KMS-11 (cell line): Measurements from ENCODE around the gene PRKCH.

ENCODE experiments used
- H2AFZ ChIP-seq: fragments of 200-600 bp; sonication (generic); 2 replicates; pipeline ENCODE4 v1.6.1; 2016; ENCODE audit warnings: antibody characterized with exemption, mixed run types, low read depth
- H3K27ac ChIP-seq: fragments of 200-600 bp; sonication (generic); 2 replicates; pipeline ENCODE4 v1.6.1; 2016; ENCODE audit warnings: mild to moderate bottlenecking, mixed run types
- H3K27me3 ChIP-seq: fragments of 200-600 bp; sonication (generic); 2 replicates; pipeline ENCODE4 v1.6.1; 2017; ENCODE audit warnings: mild to moderate bottlenecking, low read depth, mixed run types, moderate library complexity; ENCODE audit not compliant: insufficient read depth
- H3K36me3 ChIP-seq: fragments of 200-600 bp; sonication (generic); 2 replicates; pipeline ENCODE4 v1.6.1; 2017; ENCODE audit warnings: mild to moderate bottlenecking, mixed run types; ENCODE audit not compliant: insufficient read depth
- H3K4me1 ChIP-seq: fragments of 200-600 bp; sonication (generic); 2 replicates; pipeline ENCODE4 v1.6.1; 2016; ENCODE audit warnings: mild to moderate bottlenecking, low read depth, mixed run types; ENCODE audit not compliant: poor library complexity, severe bottlenecking
- H3K4me2 ChIP-seq: fragments of 200-600 bp; sonication (generic); 2 replicates; pipeline ENCODE4 v1.7.0; 2016; ENCODE audit warnings: mild to moderate bottlenecking, mixed run types
- H3K4me3 ChIP-seq: fragments of 200-600 bp; sonication (generic); IDR thresholded peaks from 2 replicates; pipeline ENCODE4 v1.6.1; 2017; ENCODE audit warnings: low read depth, low read length, mixed read lengths; ENCODE audit not compliant: insufficient read depth
- H3K79me2 ChIP-seq: fragments of 200-600 bp; sonication (generic); 2 replicates; pipeline ENCODE4 v1.6.1; 2016; ENCODE audit warnings: low read depth, mixed run types; ENCODE audit not compliant: insufficient read depth
- H3K9ac ChIP-seq: fragments of 200-600 bp; sonication (generic); 2 replicates; pipeline ENCODE4 v1.6.1; 2016; ENCODE audit warnings: mild to moderate bottlenecking, mixed run types
- H4K20me1 ChIP-seq: fragments of 200-600 bp; sonication (generic); 2 replicates; pipeline ENCODE4 v1.6.1; 2016; ENCODE audit warnings: mild to moderate bottlenecking, mixed run types; ENCODE audit not compliant: insufficient read depth
- TF ChIP-seq, protein P1 (sequence below): fragments of 200-600 bp; sonication (generic); conservative IDR thresholded peaks from 2 replicates; pipeline ENCODE4 v1.6.1; 2017; ENCODE audit warnings: low read depth, mild to moderate bottlenecking, antibody characterized with exemption, low read length, moderate library complexity, mixed read lengths

Gene PRKCH

DNA sequence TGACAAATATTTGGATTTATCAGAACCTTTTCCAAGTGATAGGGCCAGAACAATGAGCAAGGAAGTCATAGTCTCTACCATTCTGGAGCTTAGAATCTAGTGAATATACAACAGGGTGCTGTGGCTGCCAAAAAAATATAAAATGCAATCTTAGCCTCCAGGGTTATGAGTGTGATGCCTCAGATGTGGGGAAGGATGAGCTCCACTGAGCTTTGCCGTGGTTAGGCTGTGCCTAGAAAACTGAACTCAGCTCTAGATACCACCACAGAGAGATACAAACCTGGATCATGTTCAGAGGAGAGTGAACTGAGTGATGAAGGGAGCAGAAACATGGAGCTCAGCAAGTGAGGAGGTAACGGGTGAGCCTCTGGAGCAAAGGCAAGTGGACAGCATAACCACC is 235.9 kb downstream of the PRKCH start:
- H3K9ac ChIP-seq: no peak overlapping the region

DNA sequence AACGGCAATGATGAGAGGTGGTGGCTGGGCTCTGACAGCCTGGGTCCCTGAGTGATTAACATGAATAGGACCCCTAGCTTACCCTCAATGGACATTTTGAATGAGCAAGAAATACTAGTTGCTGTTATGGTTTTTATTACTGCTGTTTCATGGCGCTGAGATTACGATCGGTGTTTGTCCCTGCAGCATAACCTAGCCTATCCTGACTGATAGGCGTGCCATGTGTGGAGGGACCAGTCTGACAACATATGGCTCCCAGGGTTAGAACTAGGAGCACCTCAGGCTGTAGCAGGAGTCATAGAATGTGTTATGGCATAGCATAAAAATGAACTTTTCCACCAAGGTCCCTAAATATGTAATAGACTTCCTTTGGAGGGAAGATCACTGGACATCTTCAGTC is 236.5 kb downstream of the PRKCH start:
- no peaks in the 10 kb centered on the region for H3K36me3 ChIP-seq
- H3K9ac ChIP-seq: no peak overlapping the region
- H3K79me2 ChIP-seq: no peaks in the 10 kb centered on the region
- H3K27ac ChIP-seq: no peak overlapping the region
- H3K4me3 ChIP-seq: no peak overlapping the region
- H3K4me2 ChIP-seq: no peak overlapping the region
- H3K27me3 ChIP-seq: no peaks in the 10 kb centered on the region
- no peaks in the 10 kb centered on the region for H4K20me1 ChIP-seq
- H3K4me1 ChIP-seq: no peaks in the 10 kb centered on the region
- H2AFZ ChIP-seq: no peak overlapping the region
- TF ChIP-seq, protein P1, sequence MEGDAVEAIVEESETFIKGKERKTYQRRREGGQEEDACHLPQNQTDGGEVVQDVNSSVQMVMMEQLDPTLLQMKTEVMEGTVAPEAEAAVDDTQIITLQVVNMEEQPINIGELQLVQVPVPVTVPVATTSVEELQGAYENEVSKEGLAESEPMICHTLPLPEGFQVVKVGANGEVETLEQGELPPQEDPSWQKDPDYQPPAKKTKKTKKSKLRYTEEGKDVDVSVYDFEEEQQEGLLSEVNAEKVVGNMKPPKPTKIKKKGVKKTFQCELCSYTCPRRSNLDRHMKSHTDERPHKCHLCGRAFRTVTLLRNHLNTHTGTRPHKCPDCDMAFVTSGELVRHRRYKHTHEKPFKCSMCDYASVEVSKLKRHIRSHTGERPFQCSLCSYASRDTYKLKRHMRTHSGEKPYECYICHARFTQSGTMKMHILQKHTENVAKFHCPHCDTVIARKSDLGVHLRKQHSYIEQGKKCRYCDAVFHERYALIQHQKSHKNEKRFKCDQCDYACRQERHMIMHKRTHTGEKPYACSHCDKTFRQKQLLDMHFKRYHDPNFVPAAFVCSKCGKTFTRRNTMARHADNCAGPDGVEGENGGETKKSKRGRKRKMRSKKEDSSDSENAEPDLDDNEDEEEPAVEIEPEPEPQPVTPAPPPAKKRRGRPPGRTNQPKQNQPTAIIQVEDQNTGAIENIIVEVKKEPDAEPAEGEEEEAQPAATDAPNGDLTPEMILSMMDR: no peak

More for the DNA sequence above, 235.9 kb downstream of the PRKCH start:
- H3K4me2 ChIP-seq: no peak overlapping the region
- H3K27ac ChIP-seq: no peak overlapping the region
- no peaks in the 10 kb centered on the region for H3K79me2 ChIP-seq
- no peaks in the 10 kb centered on the region for H3K4me1 ChIP-seq
- H3K4me3 ChIP-seq: no peak overlapping the region
- no peak overlapping the region for H2AFZ ChIP-seq
- no peaks in the 10 kb centered on the region for H3K36me3 ChIP-seq
- H4K20me1 ChIP-seq: no peaks in the 10 kb centered on the region
- TF ChIP-seq, protein P1: no peak
- H3K27me3 ChIP-seq: no peaks in the 10 kb centered on the region

DNA sequence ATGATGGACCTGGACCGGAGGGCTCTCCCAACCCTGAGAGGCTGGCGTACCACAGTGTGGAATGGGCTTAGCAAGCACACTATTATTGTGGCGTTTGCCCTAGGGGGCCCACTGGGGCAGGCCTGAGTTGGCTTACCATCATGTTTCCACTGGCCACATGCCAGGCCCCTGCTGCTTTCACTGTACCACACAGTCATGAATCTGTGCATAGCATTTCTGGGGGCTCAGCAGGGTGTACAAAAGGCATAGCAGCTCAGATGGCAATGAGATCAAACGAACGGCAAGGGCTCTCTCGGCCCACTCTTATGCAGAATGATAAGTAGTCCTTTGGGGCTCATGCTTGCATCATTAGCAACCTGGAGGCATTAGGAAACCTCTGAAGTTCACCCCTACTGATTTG is 236.9 kb downstream of the PRKCH start:
- TF ChIP-seq, protein P1: no peak
- Histone ChIP-seq H3K9ac (no peak overlapping the region), H3K4me2 (no peak overlapping the region), H3K4me3 (no peak overlapping the region), H3K36me3 (no peaks in the 10 kb centered on the region), H3K27ac (no peak overlapping the region), H3K27me3 (no peaks in the 10 kb centered on the region), H4K20me1 (no peaks in the 10 kb centered on the region), H3K79me2 (no peaks in the 10 kb centered on the region), H2AFZ (no peak overlapping the region), H3K4me1 (no peaks in the 10 kb centered on the region)

DNA sequence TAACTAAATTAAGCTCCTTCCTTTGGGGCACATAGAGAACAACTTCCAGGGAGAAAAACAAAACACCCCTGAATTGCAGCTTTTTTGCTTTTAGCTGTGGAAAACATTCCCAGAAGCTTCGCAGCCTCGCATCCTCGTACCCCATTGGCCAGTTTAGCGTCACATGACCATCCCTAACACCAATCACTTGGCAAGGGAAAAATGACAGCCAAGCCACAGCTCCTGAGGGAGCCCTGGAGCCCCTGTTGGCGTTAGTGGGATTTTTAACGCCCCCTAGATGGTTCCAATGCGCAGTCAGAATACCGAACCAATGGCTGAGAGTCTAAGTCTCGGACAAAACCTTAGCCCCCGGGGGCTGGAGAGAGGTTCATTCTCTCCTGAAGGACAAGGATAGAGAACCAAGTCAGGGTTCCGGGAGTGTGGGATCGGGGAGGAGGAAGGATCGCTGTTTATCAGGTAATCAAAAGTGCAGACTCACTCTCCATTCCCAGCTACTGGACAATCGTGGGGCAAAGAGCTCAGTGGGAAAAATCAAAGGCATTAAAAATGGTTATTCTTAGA is 238.3 kb downstream of the PRKCH start:
- H3K27ac ChIP-seq: no peak overlapping the region
- TF ChIP-seq, protein P1: no peak
- no peaks in the 10 kb centered on the region for H3K79me2 ChIP-seq
- no peak overlapping the region for H3K4me3 ChIP-seq
- no peak overlapping the region for H2AFZ ChIP-seq
- H3K36me3 ChIP-seq: no peaks in the 10 kb centered on the region
- no peak overlapping the region for H3K9ac ChIP-seq
- H3K27me3 ChIP-seq: no peaks in the 10 kb centered on the region
- H4K20me1 ChIP-seq: no peaks in the 10 kb centered on the region
- H3K4me2 ChIP-seq: no peak overlapping the region
- no peaks in the 10 kb centered on the region for H3K4me1 ChIP-seq

DNA sequence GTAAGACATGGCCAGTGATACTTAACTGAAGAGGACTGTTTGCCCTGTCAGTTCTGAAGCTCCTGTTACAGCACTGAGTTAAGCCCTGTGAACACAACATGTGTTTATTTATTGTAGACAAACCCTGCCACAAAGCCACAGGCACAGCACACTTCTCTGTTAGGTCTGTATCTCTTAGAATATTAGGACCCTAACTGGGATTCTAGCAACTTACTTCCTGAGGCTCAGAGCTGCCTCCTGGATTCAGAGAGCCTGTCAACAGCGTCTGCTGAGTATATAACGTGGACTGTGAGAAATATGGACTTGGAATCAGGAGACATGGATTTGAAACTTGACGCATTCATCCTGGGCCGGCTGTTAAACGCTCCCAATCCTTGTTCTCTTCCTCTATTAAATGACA is 238.9 kb downstream of the PRKCH start:
- Histone ChIP-seq H3K79me2 (no peaks in the 10 kb centered on the region), H3K4me1 (no peaks in the 10 kb centered on the region), H2AFZ (no peak overlapping the region), H4K20me1 (no peaks in the 10 kb centered on the region), H3K27ac (no peak overlapping the region), H3K36me3 (no peaks in the 10 kb centered on the region), H3K4me3 (no peak overlapping the region), H3K9ac (no peak overlapping the region), H3K4me2 (no peak overlapping the region), H3K27me3 (no peaks in the 10 kb centered on the region)
- TF ChIP-seq, protein P1: no peak
